AG10803 (cell line): ENCODE data around the gene LRRC32.

ENCODE experiments used
- DNase-seq: peaks from one replicate; pipeline ENCODE4 v3.0.0; 2010; ENCODE audit warnings: low read depth
- H3K4me3 ChIP-seq: 2 replicates; pipeline ENCODE4 v1.5.1; 2011; ENCODE audit warnings: mild to moderate bottlenecking, low read length, control low read depth
- TF ChIP-seq, protein P1 (sequence below): conservative IDR thresholded peaks from 2 replicates; pipeline ENCODE4 v1.5.1; 2011; ENCODE audit warnings: mild to moderate bottlenecking, low read length, control low read depth, inconsistent platforms

Gene LRRC32

DNA sequence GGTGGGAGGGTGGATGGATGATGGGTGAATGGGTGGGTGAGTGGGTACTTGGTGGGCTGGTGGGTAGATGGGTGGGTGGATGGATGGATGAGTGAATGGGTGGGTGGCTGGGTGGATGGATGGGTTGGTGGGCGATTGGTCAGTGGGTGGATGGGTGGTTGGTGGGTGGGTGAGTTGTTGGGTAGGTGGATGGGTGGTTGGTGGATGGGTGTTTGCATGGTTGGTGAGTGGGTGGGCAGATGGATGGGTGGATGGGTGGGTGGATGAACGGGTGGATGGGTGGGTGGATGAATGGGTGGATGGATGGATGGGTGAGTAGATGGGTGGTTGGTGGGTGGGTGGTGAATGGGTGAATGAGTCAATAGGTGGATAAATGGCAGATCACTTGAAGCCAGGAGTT lies 43.0 kb upstream of the LRRC32 start:
- TF ChIP-seq, protein P1, sequence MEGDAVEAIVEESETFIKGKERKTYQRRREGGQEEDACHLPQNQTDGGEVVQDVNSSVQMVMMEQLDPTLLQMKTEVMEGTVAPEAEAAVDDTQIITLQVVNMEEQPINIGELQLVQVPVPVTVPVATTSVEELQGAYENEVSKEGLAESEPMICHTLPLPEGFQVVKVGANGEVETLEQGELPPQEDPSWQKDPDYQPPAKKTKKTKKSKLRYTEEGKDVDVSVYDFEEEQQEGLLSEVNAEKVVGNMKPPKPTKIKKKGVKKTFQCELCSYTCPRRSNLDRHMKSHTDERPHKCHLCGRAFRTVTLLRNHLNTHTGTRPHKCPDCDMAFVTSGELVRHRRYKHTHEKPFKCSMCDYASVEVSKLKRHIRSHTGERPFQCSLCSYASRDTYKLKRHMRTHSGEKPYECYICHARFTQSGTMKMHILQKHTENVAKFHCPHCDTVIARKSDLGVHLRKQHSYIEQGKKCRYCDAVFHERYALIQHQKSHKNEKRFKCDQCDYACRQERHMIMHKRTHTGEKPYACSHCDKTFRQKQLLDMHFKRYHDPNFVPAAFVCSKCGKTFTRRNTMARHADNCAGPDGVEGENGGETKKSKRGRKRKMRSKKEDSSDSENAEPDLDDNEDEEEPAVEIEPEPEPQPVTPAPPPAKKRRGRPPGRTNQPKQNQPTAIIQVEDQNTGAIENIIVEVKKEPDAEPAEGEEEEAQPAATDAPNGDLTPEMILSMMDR = no peak
- no peak for DNase-seq
- no peak overlapping the region for H3K4me3 ChIP-seq

DNA sequence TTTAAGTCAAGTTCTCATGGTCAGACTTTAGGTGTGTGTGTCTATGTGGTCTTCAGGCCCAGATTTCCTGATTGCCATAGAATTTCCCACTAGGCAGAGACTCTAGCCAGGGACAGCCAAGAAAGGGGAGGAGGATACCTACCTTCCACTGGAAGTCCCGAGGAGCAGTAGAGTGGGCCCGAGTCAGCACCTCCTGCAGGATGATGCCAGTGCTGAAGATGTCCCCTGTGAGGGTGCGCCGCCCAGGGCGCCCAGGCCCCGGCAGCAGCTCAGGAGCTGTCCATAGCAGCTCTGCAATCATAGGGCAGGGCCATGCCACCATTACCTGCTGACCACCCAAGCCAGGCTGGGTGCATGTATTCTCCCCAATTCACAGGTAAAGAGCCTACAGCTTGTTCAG lies 41.6 kb upstream of the LRRC32 start:
- DNase-seq = no peak
- H3K4me3 ChIP-seq = no peak overlapping the region
- TF ChIP-seq, protein P1 = no peak

DNA sequence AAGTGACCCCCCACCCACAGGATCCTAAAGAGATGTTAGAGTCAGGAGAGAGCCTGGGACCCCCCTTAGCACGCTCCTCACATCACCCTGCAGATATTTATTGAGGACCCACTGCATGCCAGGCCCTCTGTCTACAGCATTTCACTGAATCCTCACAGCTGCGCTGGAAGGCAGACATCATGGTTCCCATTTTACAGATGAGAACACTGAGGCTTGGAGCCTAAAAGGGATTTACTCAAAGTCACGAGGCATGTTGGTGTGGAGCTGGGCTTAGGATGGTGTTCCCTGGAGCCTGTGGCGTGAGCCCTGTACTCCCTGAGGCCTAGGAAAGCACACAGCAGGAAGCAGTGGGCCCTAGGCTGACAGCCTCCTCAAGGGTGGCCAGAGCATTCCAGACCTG lies 39.2 kb upstream of the LRRC32 start:
- TF ChIP-seq, protein P1 = no peak
- DNase-seq = no peak

DNA sequence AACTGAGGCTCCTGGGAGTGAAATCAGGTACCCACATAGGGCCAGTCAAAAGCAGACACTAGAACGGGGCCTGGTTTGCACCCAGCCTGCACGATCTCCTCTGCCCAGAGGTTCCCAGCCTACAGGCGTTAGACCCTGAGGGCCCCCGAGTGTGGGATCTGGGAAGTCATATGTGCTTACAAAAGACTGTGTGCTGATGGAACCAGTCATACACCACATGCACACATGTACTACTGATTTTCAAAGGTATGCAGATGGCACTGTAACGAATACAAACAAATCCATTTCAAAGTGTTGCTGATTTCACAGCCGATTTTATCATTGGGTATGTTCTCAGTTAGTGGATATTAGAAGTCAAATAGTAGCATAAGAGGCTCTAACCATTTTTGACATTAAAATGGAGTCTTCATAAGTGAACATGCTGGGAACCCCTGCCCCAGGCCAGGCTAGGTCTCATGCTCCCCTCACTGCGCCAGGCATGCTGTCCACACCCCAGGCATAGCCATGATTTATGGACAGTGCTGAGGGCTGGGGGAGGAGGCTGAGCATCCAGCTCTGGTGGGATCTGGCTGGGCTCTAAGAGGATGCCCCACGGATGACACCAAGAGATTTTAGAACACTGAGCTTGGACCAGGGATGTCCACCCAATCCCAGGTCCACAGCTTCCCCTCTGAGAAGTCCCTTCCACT lies 38.6 kb upstream of the LRRC32 start:
- TF ChIP-seq, protein P1 = no peak
- no peak overlapping the region for H3K4me3 ChIP-seq
- no peak for DNase-seq

More for the DNA sequence above, 39.2 kb upstream of the LRRC32 start:
- no peak overlapping the region for H3K4me3 ChIP-seq

DNA sequence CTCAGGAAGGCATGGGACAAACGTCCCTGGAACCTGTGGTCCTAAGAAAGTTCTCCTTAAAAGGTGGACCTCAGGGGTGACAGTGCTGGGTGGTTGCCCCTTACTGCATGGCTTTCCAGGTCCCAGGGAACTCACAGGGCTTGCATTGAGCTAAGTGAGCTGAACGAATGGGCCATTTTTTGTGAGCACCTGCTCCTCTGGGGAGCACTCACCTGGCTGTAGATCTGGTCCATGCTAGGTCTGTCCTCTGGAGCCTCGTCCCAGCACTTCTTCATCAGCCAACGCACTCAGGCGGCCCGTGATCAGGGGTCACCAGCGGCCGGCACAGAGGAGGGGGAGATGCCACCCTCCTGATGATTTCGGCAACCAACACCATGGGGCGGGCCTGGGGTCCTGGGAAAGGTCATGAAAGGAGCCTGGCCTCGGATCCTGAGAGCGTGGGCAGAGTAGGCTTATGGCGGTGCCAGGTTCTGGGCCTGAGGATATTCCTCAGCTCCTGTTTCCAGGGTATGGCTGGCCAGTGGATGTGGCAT lies 36.8 kb upstream of the LRRC32 start:
- H3K4me3 ChIP-seq = no peak overlapping the region
- TF ChIP-seq, protein P1 = no peak
- no peak for DNase-seq

DNA sequence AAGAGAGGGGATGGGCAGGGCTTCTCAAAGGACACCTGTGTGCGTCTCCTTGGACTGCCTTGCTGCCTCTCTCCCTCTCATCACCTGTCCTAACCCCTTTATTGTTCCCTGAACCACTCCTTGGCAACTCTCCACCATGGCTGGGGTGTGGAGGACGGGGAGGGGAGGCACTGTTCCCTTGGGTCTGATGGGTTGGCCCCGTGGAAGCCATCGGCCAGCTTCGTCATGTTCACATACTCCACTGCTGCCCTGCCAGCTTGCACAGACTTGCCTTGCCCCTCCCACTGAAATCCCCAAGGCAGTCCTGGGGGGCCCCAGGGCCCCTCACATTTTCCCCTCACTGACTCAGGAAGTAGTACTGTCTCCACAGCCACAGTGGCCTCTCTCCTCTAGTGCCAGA lies 36.1 kb upstream of the LRRC32 start:
- no peak overlapping the region for H3K4me3 ChIP-seq
- TF ChIP-seq, protein P1 = no peak
- no peak for DNase-seq

DNA sequence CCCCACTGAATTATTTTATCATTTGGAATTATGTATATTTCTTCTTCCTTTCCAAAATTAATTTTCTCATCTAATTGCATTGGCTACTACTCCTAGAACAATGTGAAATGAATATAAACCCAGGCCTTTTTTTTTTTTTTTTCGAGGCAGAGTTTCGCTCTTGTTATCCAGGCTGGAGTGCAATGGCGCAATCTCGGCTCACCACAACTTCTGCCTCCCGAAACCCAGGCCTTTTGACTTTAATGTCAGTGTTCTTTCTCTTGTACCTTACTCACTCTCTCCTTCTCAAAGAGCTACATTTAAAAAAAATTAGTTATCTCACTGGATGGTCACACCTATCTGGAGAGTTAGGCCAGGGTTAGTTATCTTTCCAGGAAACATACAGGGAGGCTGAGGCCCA lies 35.3 kb upstream of the LRRC32 start:
- DNase-seq = no peak
- TF ChIP-seq, protein P1 = no peak
- no peak overlapping the region for H3K4me3 ChIP-seq
